Nephron (organoid): Measurements from ENCODE around the gene VASH2.

Source experiments
- H3K27ac Mint-ChIP-seq, 3 experiments: 2 replicates each; pipeline ENCODE4 v1.8.0; 2020; ENCODE audit warnings: mixed read lengths in 3 of 3, mild to moderate bottlenecking in 2 of 3, moderate library complexity in 1 of 3
- H3K27me3 Mint-ChIP-seq: 2 replicates; pipeline ENCODE4 v1.8.0; 2021; ENCODE audit warnings: low read depth, mild to moderate bottlenecking, moderate library complexity, mixed read lengths
- H3K36me3 Mint-ChIP-seq: 2 replicates; pipeline ENCODE4 v1.8.0; 2020; ENCODE audit warnings: low read depth, mixed read lengths
- H3K4me1 Mint-ChIP-seq: 2 replicates; pipeline ENCODE4 v1.8.0; 2020; ENCODE audit warnings: mixed read lengths
- H3K4me3 Mint-ChIP-seq, 3 experiments: 2 replicates each; pipeline ENCODE4 v1.8.0; 2020; ENCODE audit warnings: mild to moderate bottlenecking in 3 of 3, mixed read lengths in 3 of 3, moderate library complexity in 2 of 3
- H3K9me3 Mint-ChIP-seq: 2 replicates; pipeline ENCODE4 v1.8.0; 2020; ENCODE audit warnings: mixed read lengths
- TF ChIP-seq, protein P1 (sequence below), 3 experiments: fragments of 200-600 bp; sonication (generic); IDR thresholded peaks; one replicate each; pipeline ENCODE4 v1.5.0; 2021; ENCODE audit warnings: antibody characterized with exemption in 3 of 3; ENCODE audit not compliant: unreplicated experiment in 3 of 3

The VASH2 gene

DNA sequence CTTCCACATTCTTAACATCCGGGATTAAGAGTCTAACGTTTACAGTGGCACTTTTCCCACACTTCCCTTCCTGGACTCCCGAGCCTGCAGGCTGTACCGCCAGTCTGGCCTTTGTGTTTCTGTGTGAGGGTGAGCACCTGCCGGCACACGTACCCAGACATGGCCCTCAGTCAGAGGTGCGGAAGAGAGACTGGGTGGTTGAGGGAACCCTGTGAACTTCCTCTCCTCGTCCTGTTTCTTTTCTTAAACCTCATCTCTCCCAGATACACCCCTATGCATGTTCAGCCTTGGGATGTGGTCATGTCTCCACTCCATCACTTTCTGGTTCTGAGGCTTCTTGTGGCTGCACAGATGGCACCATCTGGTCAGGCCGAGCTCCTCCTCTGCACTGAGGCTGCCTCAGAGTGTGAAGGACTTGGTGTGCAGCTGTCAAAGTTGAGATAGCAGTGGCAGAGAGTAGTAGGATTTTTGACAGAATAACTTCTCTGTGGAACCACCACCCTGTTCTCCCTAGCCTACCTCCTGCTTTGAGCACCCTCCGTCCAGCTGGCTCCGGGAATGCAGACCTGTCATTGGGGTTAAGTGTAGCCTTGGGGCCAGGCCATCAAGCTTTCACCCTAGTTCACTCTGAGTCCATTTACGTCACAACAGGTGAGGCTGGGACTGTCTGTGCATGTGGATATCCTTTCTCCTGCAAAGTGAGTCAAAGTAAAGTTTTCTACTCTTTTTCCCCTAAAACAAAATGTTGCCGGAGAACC lies 31.4 kb downstream of the VASH2 start:
- no peaks in the 10 kb centered on the region for H3K9me3 Mint-ChIP-seq
- H3K4me1 Mint-ChIP-seq = peaks cover 76% of the 10 kb centered on the region
- H3K4me3 Mint-ChIP-seq = peak overlapping the region in 1 of 3 experiments; percentile 69
- H3K27ac Mint-ChIP-seq = peak overlapping the region; percentile 78 to 97 (median 97)
- no peaks in the 10 kb centered on the region for H3K27me3 Mint-ChIP-seq
- H3K36me3 Mint-ChIP-seq = peaks cover 57% of the 10 kb centered on the region
- TF ChIP-seq, protein P1, sequence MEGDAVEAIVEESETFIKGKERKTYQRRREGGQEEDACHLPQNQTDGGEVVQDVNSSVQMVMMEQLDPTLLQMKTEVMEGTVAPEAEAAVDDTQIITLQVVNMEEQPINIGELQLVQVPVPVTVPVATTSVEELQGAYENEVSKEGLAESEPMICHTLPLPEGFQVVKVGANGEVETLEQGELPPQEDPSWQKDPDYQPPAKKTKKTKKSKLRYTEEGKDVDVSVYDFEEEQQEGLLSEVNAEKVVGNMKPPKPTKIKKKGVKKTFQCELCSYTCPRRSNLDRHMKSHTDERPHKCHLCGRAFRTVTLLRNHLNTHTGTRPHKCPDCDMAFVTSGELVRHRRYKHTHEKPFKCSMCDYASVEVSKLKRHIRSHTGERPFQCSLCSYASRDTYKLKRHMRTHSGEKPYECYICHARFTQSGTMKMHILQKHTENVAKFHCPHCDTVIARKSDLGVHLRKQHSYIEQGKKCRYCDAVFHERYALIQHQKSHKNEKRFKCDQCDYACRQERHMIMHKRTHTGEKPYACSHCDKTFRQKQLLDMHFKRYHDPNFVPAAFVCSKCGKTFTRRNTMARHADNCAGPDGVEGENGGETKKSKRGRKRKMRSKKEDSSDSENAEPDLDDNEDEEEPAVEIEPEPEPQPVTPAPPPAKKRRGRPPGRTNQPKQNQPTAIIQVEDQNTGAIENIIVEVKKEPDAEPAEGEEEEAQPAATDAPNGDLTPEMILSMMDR (IDR thresholded peaks at IDR 0.05; ENCODE audit: unreplicated experiment in 3 of 3) = no peak

- H3K27me3 Mint-ChIP-seq = no peaks in the 10 kb centered on the region
- H3K4me1 Mint-ChIP-seq = peaks cover 68% of the 10 kb centered on the region
- no peak overlapping the region for H3K4me3 Mint-ChIP-seq
- H3K9me3 Mint-ChIP-seq = no peaks in the 10 kb centered on the region
- H3K36me3 Mint-ChIP-seq = peaks cover 53% of the 10 kb centered on the region
- TF ChIP-seq, protein P1 (IDR thresholded peaks at IDR 0.05; ENCODE audit: unreplicated experiment in 3 of 3) = no peak
- peak overlapping the region; percentile 22 to 97 (median 78) for H3K27ac Mint-ChIP-seq
Measured at GRCh38 chr1:212982430-212983152, 32.2 kb downstream of the VASH2 start.

DNA sequence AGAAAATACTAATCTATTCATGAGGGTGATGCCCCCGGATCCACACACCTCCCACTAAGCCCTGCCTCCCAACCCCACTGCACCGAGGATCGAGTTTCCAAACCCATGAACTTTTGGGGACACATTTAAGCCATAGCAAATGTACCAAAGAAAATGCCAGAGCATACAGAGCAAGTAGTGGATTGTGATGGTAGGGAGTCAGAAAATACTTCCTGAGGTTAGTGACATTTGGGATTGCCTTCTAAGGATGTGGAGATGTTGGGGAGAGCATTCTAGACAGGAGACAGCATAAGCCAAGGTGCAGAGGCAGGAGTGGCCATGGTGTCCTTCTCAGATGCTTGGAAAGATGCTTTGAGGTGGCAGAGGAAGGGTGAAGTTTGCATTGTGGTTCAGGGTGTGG lies 33.1 kb downstream of the VASH2 start:
- H3K4me1 Mint-ChIP-seq = peaks cover 61% of the 10 kb centered on the region
- no peaks in the 10 kb centered on the region for H3K27me3 Mint-ChIP-seq
- no peaks in the 10 kb centered on the region for H3K9me3 Mint-ChIP-seq
- H3K27ac Mint-ChIP-seq = no peak overlapping the region
- TF ChIP-seq, protein P1 (IDR thresholded peaks at IDR 0.05; ENCODE audit: unreplicated experiment in 3 of 3) = no peak
- H3K4me3 Mint-ChIP-seq = no peak overlapping the region
- H3K36me3 Mint-ChIP-seq = peaks cover 54% of the 10 kb centered on the region

DNA sequence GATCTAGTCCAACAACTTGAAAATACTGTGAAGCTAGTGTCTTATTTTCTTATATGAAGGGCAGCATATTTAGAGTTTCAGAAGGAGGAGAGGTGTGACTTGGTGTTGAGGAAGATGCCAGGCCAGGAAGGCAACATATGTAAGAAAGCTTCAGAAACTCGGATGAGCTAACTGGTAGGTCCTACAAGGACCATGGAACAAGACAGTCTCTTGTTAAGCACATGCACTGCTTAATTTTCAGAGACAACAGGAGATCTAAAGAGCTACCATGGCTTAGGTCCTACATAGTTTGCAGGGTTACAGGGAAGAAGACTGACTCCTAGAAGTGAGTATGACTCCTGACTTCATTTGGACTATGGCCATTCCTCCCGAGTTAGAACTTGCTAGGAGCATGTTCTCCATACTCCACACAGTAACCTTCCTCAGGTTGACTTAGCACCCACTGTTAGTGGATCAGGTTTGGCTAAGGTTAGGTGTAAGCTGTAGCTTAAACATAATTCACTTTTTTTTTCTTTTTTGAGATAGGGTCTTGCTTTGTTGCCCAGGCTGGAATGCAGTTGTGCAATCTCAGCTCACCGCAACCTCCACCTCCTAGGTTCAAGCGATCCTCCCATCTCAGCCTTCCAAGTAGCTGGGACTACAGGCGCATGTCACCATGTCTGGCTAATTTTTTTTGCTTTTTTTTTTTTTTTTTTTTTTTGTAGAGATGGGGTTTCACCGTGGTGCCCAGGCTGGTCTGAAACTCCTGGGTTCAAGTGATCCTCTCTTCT lies 34.4 kb downstream of the VASH2 start:
- Mint-ChIP-seq H3K4me1 (peaks cover 49% of the 10 kb centered on the region), H3K36me3 (peaks cover 55% of the 10 kb centered on the region), H3K4me3 (no peak overlapping the region), H3K27me3 (no peaks in the 10 kb centered on the region), H3K27ac (peak overlapping the region in 1 of 3 experiments; percentile 7), H3K9me3 (no peaks in the 10 kb centered on the region)
- TF ChIP-seq, protein P1 (IDR thresholded peaks at IDR 0.05; ENCODE audit: unreplicated experiment in 3 of 3) = no peak

- Mint-ChIP-seq H3K27me3 (no peaks in the 10 kb centered on the region), H3K27ac (peak overlapping the region in 1 of 3 experiments; percentile 1), H3K4me3 (no peak overlapping the region), H3K36me3 (peaks cover 58% of the 10 kb centered on the region), H3K4me1 (peaks cover 30% of the 10 kb centered on the region), H3K9me3 (no peaks in the 10 kb centered on the region)
- TF ChIP-seq, protein P1 (IDR thresholded peaks at IDR 0.05; ENCODE audit: unreplicated experiment in 3 of 3) = no peak
Measured at GRCh38 chr1:212986551-212986950, 36.2 kb downstream of the VASH2 start.
